ENCODE results near the gene HSD17B1. TPM values are rescaled to one million over a fixed set of nuclear protein-coding genes. Genes with fewer than 3 reads are reported as not detected.

Gene HSD17B1
- total and polyA plus RNA-seq, 2 of the 13 experiments (the other 11 are each of a cell fraction or from before 2014, with no cell fraction given), result 0.54 to 0.93 TPM

DNA sequence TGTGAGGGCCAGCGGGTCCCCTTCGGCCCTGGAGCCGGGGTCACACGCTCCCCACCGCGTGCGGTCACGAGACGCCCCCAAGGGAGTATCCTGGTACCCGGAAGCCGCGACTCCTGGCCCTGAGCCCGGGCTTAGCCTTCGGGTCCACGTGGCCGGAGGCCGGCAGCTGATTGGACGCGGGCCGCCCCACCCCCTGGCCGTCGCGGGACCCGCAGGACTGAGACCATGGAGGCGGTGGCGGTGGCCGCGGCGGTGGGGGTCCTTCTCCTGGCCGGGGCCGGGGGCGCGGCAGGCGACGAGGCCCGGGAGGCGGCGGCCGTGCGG is 16.7 kb upstream of the HSD17B1 start, which contains the start of gene NAGLU (continued):
- TF ChIP-seq, protein P1, sequence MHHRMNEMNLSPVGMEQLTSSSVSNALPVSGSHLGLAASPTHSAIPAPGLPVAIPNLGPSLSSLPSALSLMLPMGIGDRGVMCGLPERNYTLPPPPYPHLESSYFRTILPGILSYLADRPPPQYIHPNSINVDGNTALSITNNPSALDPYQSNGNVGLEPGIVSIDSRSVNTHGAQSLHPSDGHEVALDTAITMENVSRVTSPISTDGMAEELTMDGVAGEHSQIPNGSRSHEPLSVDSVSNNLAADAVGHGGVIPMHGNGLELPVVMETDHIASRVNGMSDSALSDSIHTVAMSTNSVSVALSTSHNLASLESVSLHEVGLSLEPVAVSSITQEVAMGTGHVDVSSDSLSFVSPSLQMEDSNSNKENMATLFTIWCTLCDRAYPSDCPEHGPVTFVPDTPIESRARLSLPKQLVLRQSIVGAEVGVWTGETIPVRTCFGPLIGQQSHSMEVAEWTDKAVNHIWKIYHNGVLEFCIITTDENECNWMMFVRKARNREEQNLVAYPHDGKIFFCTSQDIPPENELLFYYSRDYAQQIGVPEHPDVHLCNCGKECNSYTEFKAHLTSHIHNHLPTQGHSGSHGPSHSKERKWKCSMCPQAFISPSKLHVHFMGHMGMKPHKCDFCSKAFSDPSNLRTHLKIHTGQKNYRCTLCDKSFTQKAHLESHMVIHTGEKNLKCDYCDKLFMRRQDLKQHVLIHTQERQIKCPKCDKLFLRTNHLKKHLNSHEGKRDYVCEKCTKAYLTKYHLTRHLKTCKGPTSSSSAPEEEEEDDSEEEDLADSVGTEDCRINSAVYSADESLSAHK (CRISPR knock-in tag; IDR thresholded peaks at IDR 0.05; ENCODE audit: borderline replicate concordance), result no peak
- TF ChIP-seq, protein P2, sequence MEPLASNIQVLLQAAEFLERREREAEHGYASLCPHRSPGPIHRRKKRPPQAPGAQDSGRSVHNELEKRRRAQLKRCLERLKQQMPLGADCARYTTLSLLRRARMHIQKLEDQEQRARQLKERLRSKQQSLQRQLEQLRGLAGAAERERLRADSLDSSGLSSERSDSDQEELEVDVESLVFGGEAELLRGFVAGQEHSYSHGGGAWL (CRISPR knock-in tag; IDR thresholded peaks at IDR 0.05), result peak; percentile 56; the same call in 1 of the 2 replicates
- TF ChIP-seq, protein P3, sequence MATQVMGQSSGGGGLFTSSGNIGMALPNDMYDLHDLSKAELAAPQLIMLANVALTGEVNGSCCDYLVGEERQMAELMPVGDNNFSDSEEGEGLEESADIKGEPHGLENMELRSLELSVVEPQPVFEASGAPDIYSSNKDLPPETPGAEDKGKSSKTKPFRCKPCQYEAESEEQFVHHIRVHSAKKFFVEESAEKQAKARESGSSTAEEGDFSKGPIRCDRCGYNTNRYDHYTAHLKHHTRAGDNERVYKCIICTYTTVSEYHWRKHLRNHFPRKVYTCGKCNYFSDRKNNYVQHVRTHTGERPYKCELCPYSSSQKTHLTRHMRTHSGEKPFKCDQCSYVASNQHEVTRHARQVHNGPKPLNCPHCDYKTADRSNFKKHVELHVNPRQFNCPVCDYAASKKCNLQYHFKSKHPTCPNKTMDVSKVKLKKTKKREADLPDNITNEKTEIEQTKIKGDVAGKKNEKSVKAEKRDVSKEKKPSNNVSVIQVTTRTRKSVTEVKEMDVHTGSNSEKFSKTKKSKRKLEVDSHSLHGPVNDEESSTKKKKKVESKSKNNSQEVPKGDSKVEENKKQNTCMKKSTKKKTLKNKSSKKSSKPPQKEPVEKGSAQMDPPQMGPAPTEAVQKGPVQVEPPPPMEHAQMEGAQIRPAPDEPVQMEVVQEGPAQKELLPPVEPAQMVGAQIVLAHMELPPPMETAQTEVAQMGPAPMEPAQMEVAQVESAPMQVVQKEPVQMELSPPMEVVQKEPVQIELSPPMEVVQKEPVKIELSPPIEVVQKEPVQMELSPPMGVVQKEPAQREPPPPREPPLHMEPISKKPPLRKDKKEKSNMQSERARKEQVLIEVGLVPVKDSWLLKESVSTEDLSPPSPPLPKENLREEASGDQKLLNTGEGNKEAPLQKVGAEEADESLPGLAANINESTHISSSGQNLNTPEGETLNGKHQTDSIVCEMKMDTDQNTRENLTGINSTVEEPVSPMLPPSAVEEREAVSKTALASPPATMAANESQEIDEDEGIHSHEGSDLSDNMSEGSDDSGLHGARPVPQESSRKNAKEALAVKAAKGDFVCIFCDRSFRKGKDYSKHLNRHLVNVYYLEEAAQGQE (IDR thresholded peaks at IDR 0.05; ENCODE audit: borderline replicate concordance in 1 of 2, low read depth in 1 of 2, low read length in 2 of 2), result peak in 1 of 2 experiments; percentile 48; a peak in 1 of 4 replicates
- TF ChIP-seq FOXK2 (IDR thresholded peaks at IDR 0.05) (no peak), ZNF10 (CRISPR knock-in tag; IDR thresholded peaks at IDR 0.05; ENCODE audit: borderline replicate concordance, low read depth) (no peak), KMT2A (CRISPR knock-in tag; IDR thresholded peaks at IDR 0.05) (no peak; the same call in 1 of the 2 replicates), ERF (CRISPR knock-in tag; IDR thresholded peaks at IDR 0.05) (0 out of 2 replicates have a peak, but pooled peaks have one; percentile 44), ZSCAN30 (CRISPR knock-in tag; IDR thresholded peaks at IDR 0.05) (no peak), POLR2AphosphoS5 (IDR thresholded peaks at IDR 0.05; ENCODE audit: low read depth, low read length) (peak; percentile 81)
- TF ChIP-seq, protein P4, sequence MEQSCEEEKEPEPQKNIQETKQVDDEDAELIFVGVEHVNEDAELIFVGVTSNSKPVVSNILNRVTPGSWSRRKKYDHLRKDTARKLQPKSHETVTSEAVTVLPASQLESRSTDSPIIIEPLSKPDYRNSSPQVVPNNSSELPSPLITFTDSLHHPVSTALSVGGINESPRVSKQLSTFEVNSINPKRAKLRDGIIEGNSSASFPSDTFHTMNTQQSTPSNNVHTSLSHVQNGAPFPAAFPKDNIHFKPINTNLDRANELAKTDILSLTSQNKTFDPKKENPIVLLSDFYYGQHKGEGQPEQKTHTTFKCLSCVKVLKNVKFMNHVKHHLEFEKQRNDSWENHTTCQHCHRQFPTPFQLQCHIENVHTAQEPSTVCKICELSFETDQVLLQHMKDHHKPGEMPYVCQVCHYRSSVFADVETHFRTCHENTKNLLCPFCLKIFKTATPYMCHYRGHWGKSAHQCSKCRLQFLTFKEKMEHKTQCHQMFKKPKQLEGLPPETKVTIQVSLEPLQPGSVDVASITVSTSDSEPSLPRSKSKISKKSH (CRISPR knock-in tag; IDR thresholded peaks at IDR 0.05; ENCODE audit: borderline replicate concordance), result 0 out of 2 replicates have a peak, but pooled peaks have one; percentile 61
- TF ChIP-seq, protein P5, sequence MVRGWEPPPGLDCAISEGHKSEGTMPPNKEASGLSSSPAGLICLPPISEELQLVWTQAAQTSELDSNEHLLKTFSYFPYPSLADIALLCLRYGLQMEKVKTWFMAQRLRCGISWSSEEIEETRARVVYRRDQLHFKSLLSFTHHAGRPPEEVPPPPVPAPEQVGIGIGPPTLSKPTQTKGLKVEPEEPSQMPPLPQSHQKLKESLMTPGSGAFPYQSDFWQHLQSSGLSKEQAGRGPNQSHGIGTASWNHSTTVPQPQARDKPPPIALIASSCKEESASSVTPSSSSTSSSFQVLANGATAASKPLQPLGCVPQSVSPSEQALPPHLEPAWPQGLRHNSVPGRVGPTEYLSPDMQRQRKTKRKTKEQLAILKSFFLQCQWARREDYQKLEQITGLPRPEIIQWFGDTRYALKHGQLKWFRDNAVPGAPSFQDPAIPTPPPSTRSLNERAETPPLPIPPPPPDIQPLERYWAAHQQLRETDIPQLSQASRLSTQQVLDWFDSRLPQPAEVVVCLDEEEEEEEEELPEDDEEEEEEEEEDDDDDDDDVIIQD (CRISPR knock-in tag; IDR thresholded peaks at IDR 0.05; ENCODE audit: low read depth), result no peak
- TF ChIP-seq, protein P6, sequence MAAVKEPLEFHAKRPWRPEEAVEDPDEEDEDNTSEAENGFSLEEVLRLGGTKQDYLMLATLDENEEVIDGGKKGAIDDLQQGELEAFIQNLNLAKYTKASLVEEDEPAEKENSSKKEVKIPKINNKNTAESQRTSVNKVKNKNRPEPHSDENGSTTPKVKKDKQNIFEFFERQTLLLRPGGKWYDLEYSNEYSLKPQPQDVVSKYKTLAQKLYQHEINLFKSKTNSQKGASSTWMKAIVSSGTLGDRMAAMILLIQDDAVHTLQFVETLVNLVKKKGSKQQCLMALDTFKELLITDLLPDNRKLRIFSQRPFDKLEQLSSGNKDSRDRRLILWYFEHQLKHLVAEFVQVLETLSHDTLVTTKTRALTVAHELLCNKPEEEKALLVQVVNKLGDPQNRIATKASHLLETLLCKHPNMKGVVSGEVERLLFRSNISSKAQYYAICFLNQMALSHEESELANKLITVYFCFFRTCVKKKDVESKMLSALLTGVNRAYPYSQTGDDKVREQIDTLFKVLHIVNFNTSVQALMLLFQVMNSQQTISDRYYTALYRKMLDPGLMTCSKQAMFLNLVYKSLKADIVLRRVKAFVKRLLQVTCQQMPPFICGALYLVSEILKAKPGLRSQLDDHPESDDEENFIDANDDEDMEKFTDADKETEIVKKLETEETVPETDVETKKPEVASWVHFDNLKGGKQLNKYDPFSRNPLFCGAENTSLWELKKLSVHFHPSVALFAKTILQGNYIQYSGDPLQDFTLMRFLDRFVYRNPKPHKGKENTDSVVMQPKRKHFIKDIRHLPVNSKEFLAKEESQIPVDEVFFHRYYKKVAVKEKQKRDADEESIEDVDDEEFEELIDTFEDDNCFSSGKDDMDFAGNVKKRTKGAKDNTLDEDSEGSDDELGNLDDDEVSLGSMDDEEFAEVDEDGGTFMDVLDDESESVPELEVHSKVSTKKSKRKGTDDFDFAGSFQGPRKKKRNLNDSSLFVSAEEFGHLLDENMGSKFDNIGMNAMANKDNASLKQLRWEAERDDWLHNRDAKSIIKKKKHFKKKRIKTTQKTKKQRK (IDR thresholded peaks at IDR 0.05; ENCODE audit: low read length), result no peak
- TF ChIP-seq, protein P7, sequence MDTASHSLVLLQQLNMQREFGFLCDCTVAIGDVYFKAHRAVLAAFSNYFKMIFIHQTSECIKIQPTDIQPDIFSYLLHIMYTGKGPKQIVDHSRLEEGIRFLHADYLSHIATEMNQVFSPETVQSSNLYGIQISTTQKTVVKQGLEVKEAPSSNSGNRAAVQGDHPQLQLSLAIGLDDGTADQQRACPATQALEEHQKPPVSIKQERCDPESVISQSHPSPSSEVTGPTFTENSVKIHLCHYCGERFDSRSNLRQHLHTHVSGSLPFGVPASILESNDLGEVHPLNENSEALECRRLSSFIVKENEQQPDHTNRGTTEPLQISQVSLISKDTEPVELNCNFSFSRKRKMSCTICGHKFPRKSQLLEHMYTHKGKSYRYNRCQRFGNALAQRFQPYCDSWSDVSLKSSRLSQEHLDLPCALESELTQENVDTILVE (CRISPR knock-in tag; IDR thresholded peaks at IDR 0.05), result 0 out of 2 replicates have a peak, but pooled peaks have one; percentile 52
